GM18511 (cell line): ENCODE measurements around the gene TAF3.
"Not testable (repeated sequence)": the region's sequence is repeated elsewhere in the genome, so short reads cannot be mapped to it uniquely, and the experiment has no call there.

ENCODE experiments used
- ATAC-seq: cut with Tn5 transposase; IDR thresholded peaks from one replicate; pipeline ENCODE4 v1.9.1; 2021; ENCODE audit warnings: mild to moderate bottlenecking, moderate library complexity; ENCODE audit not compliant: unreplicated experiment

Gene TAF3, protein sequence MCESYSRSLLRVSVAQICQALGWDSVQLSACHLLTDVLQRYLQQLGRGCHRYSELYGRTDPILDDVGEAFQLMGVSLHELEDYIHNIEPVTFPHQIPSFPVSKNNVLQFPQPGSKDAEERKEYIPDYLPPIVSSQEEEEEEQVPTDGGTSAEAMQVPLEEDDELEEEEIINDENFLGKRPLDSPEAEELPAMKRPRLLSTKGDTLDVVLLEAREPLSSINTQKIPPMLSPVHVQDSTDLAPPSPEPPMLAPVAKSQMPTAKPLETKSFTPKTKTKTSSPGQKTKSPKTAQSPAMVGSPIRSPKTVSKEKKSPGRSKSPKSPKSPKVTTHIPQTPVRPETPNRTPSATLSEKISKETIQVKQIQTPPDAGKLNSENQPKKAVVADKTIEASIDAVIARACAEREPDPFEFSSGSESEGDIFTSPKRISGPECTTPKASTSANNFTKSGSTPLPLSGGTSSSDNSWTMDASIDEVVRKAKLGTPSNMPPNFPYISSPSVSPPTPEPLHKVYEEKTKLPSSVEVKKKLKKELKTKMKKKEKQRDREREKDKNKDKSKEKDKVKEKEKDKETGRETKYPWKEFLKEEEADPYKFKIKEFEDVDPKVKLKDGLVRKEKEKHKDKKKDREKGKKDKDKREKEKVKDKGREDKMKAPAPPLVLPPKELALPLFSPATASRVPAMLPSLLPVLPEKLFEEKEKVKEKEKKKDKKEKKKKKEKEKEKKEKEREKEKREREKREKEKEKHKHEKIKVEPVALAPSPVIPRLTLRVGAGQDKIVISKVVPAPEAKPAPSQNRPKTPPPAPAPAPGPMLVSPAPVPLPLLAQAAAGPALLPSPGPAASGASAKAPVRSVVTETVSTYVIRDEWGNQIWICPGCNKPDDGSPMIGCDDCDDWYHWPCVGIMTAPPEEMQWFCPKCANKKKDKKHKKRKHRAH

DNA sequence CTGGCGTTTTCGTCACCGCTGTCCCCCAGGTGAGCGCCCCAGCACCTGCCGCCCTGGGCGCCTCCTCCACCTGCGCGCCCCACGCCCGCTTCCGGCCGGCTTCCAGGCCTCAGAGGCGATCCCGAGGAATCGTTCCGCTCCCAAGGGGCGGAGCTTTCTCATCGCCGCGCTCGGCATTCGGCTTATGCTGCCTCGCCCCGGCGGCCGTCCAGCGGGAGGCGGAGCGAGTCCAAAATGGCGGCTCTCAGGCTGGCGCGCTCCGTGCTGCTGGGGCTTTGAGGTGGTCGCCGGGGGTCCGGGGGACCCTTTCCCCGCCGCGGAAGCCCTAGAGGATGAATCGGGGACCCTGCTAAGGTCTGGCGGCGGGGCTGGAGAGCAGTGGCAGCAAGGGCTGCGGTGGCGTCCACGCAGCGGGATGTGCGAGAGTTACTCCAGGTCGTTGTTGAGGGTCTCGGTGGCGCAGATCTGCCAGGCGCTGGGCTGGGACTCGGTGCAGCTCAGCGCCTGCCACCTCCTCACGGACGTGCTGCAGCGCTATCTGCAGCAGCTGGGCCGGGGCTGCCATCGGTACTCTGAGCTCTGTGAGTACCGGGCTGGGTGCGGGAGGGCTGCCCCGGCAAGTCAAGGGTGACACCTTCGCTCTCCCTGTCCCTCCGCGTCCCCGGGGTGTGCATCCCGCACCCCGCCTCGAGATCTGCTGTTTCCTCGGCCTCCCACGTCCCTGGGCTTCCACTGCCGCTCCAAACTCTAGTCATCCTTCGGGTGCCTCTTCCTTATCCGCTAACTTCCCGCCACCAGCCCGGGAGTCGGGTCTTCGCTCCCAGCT, at the start of gene TAF3:
TSS of gene TAF3 (plus strand) at position 211 of the 826 bp plus-strand sequence. CDS start at position 416, 205 bp downstream.
- peak; percentile 87 for ATAC-seq

DNA sequence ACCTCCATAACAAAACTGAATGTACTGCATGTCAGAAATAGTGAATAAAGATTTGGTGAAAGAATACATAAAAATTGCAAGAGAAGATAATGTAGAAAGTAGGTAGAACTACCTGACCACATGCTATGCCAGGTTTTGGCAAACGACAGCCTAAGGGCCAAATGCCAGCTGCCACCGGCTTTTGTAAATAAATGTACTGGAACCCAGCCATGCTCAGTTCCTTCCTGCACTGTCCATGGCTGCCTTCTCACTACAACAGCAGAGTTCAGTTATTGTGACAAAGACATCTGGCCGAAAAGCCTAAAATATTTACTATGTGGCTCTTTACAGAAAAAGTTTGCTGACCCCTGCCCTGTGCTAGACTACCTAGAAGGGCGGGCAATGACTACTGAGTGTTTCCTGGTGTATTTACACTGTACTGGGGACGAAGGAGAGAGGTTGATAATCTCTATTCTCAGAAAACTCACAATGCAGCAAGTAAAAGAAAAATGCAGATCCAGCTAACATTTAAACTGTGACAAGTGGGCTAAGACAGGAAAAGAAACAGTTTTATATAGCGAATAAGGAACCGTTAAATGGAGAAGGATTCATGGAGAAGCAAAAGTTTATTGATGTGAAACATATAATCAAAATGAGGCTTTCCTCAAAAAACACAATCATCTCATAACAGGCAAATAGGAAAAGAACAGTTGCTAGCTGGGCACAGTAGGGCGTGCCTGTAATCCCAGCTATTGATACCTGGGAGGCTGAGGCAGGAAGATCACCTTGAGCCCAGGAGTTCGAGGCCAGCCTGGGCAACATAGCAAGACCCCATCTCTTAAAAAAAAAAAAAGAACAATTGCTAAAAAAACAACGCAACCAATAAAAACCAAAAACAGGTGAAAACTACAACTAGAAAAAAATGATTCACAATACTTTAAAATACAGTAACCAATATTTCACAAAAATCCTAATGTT, 44.2 kb upstream of the TAF3 start:
- no peak for ATAC-seq

DNA sequence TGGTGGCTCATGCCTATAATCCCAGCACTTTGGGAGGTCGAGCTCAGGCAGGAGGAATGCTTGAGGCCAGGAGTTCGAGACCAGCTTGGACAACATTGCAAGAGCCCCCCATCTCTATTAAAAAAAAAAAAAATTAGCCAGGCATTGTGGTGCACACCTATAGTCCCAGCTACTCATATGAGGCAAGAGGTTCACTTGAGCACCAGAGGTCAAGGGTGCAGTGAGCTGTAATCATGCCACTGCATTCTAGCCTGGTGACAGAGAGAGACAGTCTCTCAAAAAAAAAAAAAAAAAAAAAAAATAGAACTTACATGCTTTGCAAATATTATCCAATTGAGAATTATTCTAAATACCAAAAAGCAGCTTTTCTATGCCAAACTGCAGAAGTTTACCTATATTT, 41.5 kb upstream of the TAF3 start:
- no peak for ATAC-seq

DNA sequence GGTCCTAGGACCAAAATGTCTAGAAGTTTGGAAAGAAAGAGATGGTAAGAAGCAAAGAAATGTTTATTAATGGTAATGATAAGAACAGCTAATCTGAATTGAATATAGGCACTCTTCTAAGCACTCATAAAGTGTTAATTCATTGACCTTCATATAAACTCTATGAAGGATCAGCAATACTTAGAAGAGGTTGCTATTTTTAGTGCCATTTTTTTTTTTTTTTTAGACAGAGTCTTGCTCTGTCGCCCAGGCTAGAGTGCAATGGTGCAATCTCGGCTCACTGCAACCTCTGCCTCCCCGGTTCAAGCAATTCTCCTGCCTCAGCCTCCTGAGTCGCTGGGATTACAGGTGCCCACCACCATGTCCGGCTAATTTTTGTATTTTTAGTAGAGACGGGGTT, 36.1 kb upstream of the TAF3 start:
- ATAC-seq: not testable (repeated sequence)

DNA sequence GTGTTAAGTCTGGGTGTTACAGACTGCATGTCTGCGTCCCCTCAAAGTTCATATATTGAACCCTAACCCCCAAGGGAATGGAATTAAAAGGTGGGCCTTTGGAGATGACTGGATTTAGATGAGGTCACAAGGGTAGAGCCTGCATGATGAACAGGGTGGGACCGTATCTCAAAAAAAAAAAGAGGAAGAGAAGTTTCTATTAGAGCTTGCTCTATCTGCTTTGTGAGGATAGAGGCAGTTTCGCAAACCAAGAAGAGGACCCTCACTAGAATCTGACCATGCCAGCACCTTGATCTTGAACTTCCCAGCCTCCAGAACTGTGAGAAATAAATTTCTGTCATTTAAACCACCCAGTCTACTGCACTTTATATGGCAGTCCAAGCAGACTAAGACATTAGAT, 31.9 kb upstream of the TAF3 start:
- no peak for ATAC-seq

DNA sequence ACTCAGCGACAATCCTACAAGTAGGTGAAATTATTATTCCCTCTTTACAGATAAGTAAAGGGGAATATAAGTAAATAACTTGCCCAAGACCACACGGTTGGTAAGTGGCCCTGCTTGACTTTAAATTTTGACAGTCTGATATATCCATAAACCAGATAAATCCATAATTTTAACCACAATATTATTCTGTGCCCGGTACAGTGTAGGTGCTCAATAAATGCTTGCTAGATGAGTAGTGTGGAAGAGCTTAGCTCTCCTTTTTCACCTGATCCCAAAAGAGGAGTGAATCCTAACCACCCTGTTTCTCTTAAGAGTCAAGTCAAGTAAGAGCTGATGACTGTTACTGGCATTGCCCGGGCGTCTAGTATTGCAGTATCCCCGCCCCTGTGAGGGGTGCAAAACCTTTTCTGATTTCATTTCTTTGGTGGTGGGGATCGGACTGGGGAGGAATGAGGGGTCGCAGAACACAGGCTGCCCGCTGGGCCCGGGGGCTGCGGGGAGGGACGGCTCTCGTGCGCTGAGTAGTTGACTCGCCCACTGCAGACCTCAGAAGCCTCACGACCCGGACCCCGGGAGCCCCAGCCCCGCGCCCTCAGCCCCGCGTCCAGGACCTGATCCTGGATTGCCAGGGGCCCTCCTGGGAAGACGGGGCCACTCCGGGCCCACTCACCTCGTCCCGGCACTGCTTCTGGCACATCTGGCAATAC, 31.0 kb upstream of the TAF3 start:
- ATAC-seq: peak; percentile 1

DNA sequence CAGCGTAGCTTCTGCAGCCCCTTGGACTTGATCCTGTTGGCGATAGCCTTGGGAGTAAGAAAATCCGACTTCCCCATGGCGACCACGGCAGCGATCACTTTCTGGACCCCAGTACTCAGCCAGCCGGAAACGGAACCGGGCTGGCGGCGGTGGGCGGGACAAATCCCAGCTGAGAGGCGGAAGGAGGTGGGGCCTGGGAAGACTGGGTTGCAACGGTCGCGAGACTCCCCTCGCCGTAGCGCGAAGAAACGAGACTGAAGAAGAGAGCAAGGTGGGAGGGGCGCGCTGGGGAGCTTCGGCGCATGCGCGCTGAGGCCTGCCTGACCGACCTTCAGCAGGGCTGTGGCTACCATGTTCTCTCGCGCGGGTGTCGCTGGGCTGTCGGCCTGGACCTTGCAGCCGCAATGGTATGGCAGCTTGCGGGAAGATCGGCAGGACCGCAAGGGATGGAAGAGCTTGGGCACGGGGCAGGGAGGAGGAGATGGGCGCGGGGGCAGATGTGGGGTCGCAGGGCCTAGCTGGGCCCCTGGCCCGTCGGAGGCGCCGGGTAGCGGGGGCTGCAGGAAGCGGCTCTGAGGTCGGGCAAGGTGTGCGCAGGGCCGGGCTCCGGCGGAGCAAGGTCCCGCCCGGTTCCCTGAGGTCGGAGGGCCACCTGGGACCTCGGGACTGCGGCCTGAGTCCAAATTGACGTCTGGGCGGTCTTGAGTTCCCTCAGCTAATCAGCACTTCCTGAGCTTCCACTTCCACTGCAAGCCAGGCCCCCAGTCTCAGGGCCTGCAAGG, 30.3 kb upstream of the TAF3 start, which contains the start of the genes ATP5F1C and KIN:
TSS of gene ATP5F1C (plus strand) at position 321 of the 782 bp plus-strand sequence. CDS start at position 352, 31 bp downstream.
TSS of gene KIN (minus strand) at position 137 of the 782 bp plus-strand sequence. CDS start at position 77, 60 bp downstream.
- ATAC-seq: peak; percentile 95

DNA sequence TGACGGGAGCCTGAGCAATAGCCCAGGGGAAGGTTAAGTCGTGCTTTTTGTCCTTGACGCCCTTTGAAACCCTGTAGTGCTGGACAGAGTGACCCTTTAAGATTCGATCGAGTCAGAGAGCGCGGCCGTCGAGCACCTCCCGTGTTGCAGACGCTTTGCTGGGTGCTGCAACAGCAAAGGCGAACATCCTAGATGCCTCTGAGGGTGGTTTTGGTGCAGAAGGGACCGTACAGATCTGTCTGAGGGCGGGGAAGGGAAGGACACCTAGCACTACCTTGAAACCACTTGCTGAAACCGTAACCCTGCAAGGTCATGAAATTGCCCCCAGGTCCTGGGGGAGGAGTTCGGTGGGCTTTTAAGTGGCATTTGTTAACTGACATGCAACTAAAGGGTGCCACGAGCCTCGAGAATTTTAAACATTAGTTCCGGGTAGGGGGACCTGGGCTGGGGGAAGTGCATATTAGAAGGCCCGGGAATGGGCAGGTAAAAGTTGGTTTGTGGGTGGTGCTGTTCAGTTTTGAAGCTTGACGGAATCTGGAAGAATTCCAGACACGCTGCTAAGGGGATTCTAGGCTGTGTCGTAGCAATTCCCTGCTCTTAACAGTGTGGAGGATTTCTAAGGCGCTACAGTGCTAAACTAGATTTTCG, 29.5 kb upstream of the TAF3 start:
- ATAC-seq: peak; percentile 20

DNA sequence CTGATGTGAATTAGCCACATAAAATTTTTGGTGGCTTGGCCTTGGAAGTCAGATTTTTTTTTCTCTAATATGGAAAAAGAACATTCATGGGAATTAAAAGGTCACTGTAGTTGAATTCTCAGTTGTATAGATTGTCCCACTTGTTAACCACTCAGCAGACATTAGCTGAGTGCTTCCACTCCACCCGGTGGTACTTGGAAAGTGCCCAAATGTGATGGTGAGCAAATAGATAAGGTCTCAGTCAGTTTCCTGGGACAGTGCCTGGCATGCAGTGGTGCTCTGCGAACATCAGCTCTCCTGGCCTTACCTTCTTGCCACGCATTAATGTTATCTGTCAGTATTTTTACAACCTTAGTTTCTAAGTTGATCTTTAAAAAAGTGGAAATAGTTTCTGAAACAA, 28.9 kb upstream of the TAF3 start:
- ATAC-seq: no peak

DNA sequence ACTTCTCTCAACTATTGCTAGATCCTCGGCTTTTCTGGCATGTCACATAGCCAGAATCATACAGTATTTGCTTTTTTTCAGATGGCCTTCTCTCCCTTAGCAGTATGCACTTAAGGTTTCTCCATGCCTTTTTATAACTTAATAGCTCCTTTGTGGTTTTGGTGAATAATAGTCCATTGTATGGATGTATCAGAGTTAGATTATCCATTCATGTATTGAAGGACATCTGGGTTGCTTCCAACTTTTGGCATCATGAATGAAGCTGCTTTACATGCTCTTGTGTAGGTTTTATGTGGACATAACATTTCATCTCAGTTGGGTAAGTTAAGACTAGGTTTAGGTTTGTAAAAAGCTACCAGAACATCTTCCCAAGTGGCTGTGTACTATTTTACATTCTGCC, 25.8 kb upstream of the TAF3 start:
- ATAC-seq: no peak

DNA sequence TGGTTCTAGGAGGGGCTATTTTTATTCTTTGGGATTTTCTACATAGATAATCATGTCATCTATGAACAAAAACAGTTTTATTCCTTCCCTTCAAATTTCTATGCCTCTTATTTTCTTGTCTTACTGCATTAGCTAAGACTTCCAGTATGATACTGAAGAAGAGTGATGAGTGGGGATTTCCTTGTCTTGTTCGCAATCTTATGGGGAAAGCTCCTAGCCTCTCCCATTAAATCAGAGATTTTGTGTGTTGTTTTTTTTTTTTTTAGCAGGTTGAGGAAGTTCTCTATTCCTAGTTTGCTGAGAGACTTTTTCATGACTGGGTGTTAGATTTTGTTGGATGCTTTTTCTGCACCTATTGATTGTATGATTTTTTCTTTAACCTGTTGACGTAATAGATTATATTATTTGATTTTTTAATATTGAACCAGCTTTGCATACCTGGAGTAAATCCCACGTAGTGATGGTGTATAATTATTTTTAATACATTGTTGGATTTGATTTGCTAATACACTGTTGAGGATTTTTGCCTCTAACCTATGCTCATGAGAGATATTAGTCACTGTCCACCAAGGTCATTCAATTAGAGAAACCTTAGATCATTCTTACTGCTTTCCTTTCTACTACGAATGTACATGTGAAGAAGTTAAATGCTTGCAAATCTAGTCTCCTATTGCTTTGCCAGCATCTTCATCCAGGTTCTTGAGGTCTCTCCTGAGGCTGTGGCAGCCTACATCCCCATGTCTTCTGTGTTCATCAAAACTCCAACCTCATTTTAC, 23.9 kb upstream of the TAF3 start:
- ATAC-seq: no peak

DNA sequence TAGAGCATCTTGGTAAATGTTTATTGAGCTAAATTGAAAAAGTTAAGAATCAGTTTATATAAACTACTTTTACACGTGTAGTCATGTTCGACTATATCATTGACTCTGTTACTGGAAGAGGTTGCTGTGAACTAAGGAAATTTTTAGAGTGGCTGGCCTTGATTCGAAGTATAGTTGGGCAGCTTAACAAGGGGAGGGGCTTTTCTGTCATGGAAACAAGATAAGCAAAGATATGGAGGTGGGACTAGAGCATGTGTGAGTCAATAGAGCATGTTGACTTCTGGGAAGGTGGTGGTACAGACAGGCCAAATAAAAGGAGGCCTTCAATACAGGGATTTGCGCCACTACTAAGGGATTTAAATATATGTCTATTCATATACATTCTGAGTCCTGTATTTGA, 22.7 kb upstream of the TAF3 start:
- ATAC-seq: no peak

DNA sequence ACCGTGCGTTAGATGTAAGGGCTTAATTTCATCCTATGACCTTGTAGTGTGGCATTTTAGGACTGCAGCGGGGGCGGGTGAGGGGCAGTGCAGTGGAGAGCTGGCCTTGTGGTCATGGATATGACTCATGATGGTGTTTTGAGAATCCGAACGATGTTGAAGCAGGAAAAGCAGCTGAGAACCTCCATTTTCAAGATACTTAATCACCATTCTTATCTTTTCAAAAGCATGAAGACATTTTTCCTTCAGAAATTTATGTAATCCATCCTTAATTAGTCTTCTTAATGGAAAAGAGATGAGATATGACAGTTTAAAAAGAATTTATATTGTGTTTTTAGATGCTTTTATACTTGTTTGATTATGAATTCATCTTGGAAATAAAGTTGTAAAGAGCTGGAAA, 20.7 kb upstream of the TAF3 start:
- ATAC-seq: no peak

DNA sequence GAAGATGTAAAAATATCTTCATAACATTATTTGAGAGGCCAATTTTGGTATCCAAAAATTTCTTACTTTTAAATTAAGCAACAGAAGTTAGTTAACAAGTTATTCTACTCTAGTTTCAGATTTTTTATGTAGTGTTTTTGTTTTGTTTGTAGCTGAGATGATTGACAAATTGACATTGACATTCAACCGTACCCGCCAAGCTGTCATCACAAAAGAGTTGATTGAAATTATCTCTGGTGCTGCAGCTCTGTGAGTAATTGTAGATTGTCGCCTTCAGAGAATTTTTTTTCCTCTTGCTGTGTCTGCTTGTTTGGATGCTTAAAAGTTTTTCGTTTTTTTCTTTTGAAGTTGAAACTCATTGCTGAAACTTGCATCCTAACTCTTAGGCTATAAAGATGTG, 15.7 kb upstream of the TAF3 start:
- ATAC-seq: no peak

DNA sequence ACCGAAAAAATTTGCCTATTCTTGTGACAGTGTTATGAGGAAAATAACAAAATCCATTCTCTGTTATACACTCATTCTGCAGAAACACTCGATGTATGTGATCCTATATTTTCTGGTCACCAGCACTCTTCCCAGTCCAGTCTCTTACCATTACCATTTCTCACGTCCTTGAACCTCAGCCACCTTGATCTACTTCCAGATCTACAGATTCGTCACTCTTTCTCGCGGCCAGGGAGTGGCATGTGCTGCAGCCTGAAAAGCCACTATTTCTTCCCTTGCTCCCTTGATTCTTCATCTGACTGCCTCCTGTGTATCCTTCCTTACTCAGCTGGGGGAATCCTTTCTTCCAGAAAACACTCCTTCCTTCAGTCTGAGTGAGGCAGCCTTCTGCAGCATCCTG, 14.1 kb upstream of the TAF3 start:
- ATAC-seq: no peak

DNA sequence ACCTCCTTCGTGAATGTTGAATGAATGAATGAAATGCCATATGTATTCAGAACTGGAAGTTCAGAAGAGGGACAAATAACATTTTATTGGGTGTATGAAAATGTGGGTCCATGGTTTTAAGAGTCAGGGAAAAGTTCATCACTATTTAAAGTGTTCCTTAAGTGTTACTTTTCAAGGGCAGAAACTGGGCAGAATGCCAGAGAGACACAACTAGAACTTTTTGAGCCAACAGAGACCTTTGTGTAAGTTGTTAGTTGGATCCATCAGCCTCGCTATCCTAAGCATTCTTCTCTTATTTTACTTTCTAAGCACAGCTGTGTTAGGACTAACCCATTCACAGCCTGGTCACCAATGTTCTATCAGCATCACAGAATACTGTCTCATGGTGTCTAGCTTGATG, 13.6 kb upstream of the TAF3 start:
- ATAC-seq: no peak

DNA sequence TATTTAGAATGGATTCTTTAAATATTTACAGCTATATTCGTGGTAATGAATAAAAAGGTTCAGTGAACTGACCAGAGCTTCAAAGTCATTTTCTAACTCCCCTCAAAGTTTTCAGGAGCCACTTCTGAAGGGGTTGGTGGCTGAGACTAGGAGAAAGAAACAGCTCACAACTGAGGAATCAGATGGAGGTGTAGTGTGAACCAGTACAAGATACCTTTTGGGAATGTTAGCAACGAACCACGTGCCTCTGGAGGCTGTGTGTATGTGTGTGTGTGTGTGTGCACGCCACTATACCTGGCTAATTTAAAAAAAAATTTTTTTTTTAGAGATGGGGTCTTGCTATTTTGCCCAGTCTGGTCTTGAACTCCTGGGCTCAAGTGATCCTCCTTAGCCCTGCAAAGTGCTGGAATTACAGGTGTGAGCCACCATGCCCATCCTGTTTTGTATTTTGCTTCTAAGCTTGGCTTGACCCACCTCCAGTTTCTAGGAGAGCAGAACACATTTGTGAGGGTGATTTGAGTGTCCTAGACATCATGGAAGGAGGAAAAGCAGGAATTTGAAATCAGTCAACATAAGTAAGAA, 9.5 kb upstream of the TAF3 start:
- no peak for ATAC-seq
